A673 (cell line): Measurements from ENCODE around the gene SPAG16. TPM values are rescaled to one million over a fixed set of nuclear protein-coding genes. Genes with fewer than 3 reads are reported as not detected.

Source experiments
- BruUV-seq: library from RNA; stranded (reverse); fragments of 400-500 nt; replicated peaks from 2 replicates; lab custom pipeline; 2021; lab: Mats Ljungman, UMichigan
- CTCF ChIA-PET: fragments of 300-600 bp; sonication (Branson Sonifier 250); formaldehyde crosslinking; loops from one replicate; lab custom pipeline; 2022; ENCODE audit warnings: antibody characterized with exemption; lab: Charles Lee
- POLR2A ChIA-PET: fragments of 300-600 bp; sonication (Branson Sonifier 250); formaldehyde crosslinking; loops from one replicate; lab custom pipeline; 2022; ENCODE audit warnings: antibody characterized with exemption; ENCODE audit not compliant: low non-redundant PET; lab: Charles Lee
- DNase-seq: peaks from one replicate; pipeline ENCODE4 v3.0.0-alpha.2; 2015; ENCODE audit warnings: low spot score
- H3K27ac ChIP-seq: fragments of 200-600 bp; sonication (generic); 2 replicates; pipeline ENCODE4 v1.5.1; 2016; ENCODE audit warnings: mixed run types, low read depth, mild to moderate bottlenecking, mixed read lengths, antibody characterized with exemption, low read length; ENCODE audit not compliant: poor library complexity, severe bottlenecking
- H3K27me3 ChIP-seq: fragments of 200-600 bp; sonication (generic); replicated peaks from 2 replicates; pipeline ENCODE4 v1.6.1; 2017; ENCODE audit warnings: mixed run types, low read depth, mild to moderate bottlenecking, mixed read lengths, antibody characterized with exemption, low read length; ENCODE audit not compliant: insufficient read depth, poor library complexity
- H3K36me3 ChIP-seq: fragments of 200-600 bp; sonication (generic); 2 replicates; pipeline ENCODE4 v1.6.1; 2016; ENCODE audit warnings: mixed run types, mild to moderate bottlenecking, mixed read lengths, antibody characterized with exemption, low read length; ENCODE audit not compliant: insufficient read depth, poor library complexity, severe bottlenecking
- H3K4me1 ChIP-seq: fragments of 200-600 bp; sonication (generic); 2 replicates; pipeline ENCODE4 v1.6.1; 2017; ENCODE audit warnings: mixed run types, mild to moderate bottlenecking, mixed read lengths, antibody characterized with exemption, low read length; ENCODE audit not compliant: insufficient read depth, poor library complexity, severe bottlenecking
- H3K4me3 ChIP-seq: fragments of 200-600 bp; sonication (generic); 2 replicates; pipeline ENCODE4 v1.5.1; 2016; ENCODE audit warnings: low read depth, mixed run types, mild to moderate bottlenecking, mixed read lengths, low read length; ENCODE audit not compliant: poor library complexity, severe bottlenecking
- H3K9me3 ChIP-seq: fragments of 200-600 bp; sonication (generic); 2 replicates; pipeline ENCODE4 v1.6.1; 2016; ENCODE audit warnings: mixed run types, low read depth, mild to moderate bottlenecking, mixed read lengths, antibody characterized with exemption, low read length; ENCODE audit not compliant: poor library complexity, severe bottlenecking
- EZH2 ChIP-seq: fragments of 200-600 bp; sonication (generic); IDR thresholded peaks from 2 replicates; pipeline ENCODE4 v1.6.1; 2017; ENCODE audit warnings: borderline replicate concordance, low read depth, mild to moderate bottlenecking, mixed read lengths, antibody characterized with exemption, low read length; ENCODE audit not compliant: poor library complexity, severe bottlenecking
- intact Hi-C: fragments of 100-400 bp; cut with micrococcal nuclease; formaldehyde crosslinking; loops from one replicate; pipeline ENCODE4 v1.10.0; 2022; ENCODE audit not compliant: unreplicated experiment
- total RNA-seq: library from RNA; stranded (reverse); gene quantifications from 2 replicates; pipeline ENCODE4 v1.2.3, GENCODE V29; 2021
- TF ChIP-seq, protein P1 (sequence below): fragments of 300-800, 200-600 bp; sonication (generic); conservative IDR thresholded peaks from 2 replicates; pipeline ENCODE4 v1.5.1; 2017; ENCODE audit warnings: low read depth, mild to moderate bottlenecking, antibody characterized with exemption, low read length, moderate library complexity, mixed read lengths

SPAG16 gene
- total RNA-seq, 1 experiment from 2014 or later = 13.1 TPM

- CTCF ChIA-PET = no interaction called here
- intact Hi-C loops = no loop called here
Observed at GRCh38 chr2:214096208-214096715, 812.0 kb downstream of the SPAG16 start.

GRCh38 chr2:214098811-214099210, 814.5 kb downstream of the SPAG16 start:
- Histone ChIP-seq H3K4me1 (no peaks in the 10 kb centered on the region), H3K4me3 (no peak overlapping the region), H3K9me3 (no peaks in the 10 kb centered on the region), H3K27ac (no peak overlapping the region), H3K27me3 (no peaks in the 10 kb centered on the region), H3K36me3 (no peaks in the 10 kb centered on the region)
- POLR2A ChIA-PET = no interaction called here
- BruUV-seq = no TSS peak
- no peak for DNase-seq
- intact Hi-C loops = no loop called here
- CTCF ChIA-PET = no interaction called here
- no peak for TF ChIP-seq EZH2
- TF ChIP-seq, protein P1, sequence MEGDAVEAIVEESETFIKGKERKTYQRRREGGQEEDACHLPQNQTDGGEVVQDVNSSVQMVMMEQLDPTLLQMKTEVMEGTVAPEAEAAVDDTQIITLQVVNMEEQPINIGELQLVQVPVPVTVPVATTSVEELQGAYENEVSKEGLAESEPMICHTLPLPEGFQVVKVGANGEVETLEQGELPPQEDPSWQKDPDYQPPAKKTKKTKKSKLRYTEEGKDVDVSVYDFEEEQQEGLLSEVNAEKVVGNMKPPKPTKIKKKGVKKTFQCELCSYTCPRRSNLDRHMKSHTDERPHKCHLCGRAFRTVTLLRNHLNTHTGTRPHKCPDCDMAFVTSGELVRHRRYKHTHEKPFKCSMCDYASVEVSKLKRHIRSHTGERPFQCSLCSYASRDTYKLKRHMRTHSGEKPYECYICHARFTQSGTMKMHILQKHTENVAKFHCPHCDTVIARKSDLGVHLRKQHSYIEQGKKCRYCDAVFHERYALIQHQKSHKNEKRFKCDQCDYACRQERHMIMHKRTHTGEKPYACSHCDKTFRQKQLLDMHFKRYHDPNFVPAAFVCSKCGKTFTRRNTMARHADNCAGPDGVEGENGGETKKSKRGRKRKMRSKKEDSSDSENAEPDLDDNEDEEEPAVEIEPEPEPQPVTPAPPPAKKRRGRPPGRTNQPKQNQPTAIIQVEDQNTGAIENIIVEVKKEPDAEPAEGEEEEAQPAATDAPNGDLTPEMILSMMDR = no peak

More at GRCh38 chr2:214096208-214096715, 812.0 kb downstream of the SPAG16 start:
- H3K9me3 ChIP-seq = no peaks in the 10 kb centered on the region
- H3K4me1 ChIP-seq = no peaks in the 10 kb centered on the region
- BruUV-seq = no TSS peak
- H3K36me3 ChIP-seq = no peaks in the 10 kb centered on the region
- TF ChIP-seq, protein P1 = no peak
- TF ChIP-seq EZH2 = no peak
- no peak for DNase-seq
- no peak overlapping the region for H3K27ac ChIP-seq
- no peaks in the 10 kb centered on the region for H3K27me3 ChIP-seq
- POLR2A ChIA-PET = no interaction called here
- no peak overlapping the region for H3K4me3 ChIP-seq

GRCh38 chr2:214100488-214100887, 816.2 kb downstream of the SPAG16 start:
- intact Hi-C loops = no loop called here
- BruUV-seq = no TSS peak

More at GRCh38 chr2:214100488-214100887, 816.2 kb downstream of the SPAG16 start:
- no peak overlapping the region for H3K27ac ChIP-seq
- H3K4me1 ChIP-seq = no peaks in the 10 kb centered on the region
- ChIA-PET CTCF (no interaction called here), POLR2A (no interaction called here)
- no peak for TF ChIP-seq EZH2
- TF ChIP-seq, protein P1 = no peak
- H3K9me3 ChIP-seq = no peaks in the 10 kb centered on the region
- no peak for DNase-seq
- no peaks in the 10 kb centered on the region for H3K36me3 ChIP-seq
- H3K27me3 ChIP-seq = no peaks in the 10 kb centered on the region
- H3K4me3 ChIP-seq = no peak overlapping the region
